SK-N-SH (cell line): ENCODE data around the gene EAF2. TPM values are rescaled to one million over a fixed set of nuclear protein-coding genes. Genes with fewer than 3 reads are reported as not detected.

Source experiments
- CTCF ChIA-PET: fragments of 300-600, 350-600 bp; formaldehyde crosslinking; extraction: SDS; loops from one replicate; lab custom pipeline; 2021; lab: Yijun Ruan, JAX
- POLR2A ChIA-PET: fragments of 350-600 bp; sonication (Branson Sonifier 250); formaldehyde crosslinking; extraction: SDS; loops from one replicate; lab custom pipeline; 2020; ENCODE audit warnings: antibody characterized with exemption, inconsistent platforms; lab: Yijun Ruan, JAX
- DNase-seq: peaks from one replicate; pipeline ENCODE4 v3.0.0; 2012
- H2AFZ ChIP-seq: fragments of 200-600 bp; sonication (generic); 2 replicates; pipeline ENCODE4 v1.8.1; 2016; ENCODE audit warnings: antibody characterized with exemption, mild to moderate bottlenecking, low read depth
- H3F3A ChIP-seq: fragments of 200-600 bp; sonication (generic); replicated peaks from 2 replicates; pipeline ENCODE3; 2016; ENCODE audit warnings: antibody characterized with exemption, mild to moderate bottlenecking; ENCODE audit not compliant: insufficient read depth
- H3K27ac ChIP-seq, 2 experiments: fragments of 200-500 bp in 1 of 2; fragments of 200-600 bp in 1 of 2; sonication (Bioruptor generic) in 1 of 2; sonication (generic), shearing (Covaris generic) in 1 of 2; 2 replicates each; pipeline versions ENCODE4 v1.5.1 to v1.6.1; 2014 to 2016; ENCODE audit warnings: low read depth in 2 of 2, inconsistent platforms in 1 of 2, low read length in 1 of 2, mild to moderate bottlenecking in 1 of 2, mixed read lengths in 1 of 2
- H3K27me3 ChIP-seq: fragments of 200-600 bp; sonication (generic), shearing (Covaris generic); 2 replicates; pipeline ENCODE4 v1.6.1; 2016; ENCODE audit warnings: mixed run types; ENCODE audit not compliant: insufficient read depth
- H3K36me3 ChIP-seq, 2 experiments: fragments of 200-500 bp in 1 of 2; fragments of 200-600 bp in 1 of 2; sonication (Bioruptor generic) in 1 of 2; sonication (generic) in 1 of 2; replicated peaks in 1 of 2; 2 replicates each; pipeline versions ENCODE3 to v1.5.1; 2014 to 2016; ENCODE audit warnings: low read length in 1 of 2, mild to moderate bottlenecking in 1 of 2; ENCODE audit not compliant: insufficient read depth in 2 of 2, control insufficient read depth in 1 of 2
- H3K4me1 ChIP-seq, 2 experiments: fragments of 200-500 bp in 1 of 2; fragments of 200-600 bp in 1 of 2; sonication (Bioruptor generic) in 1 of 2; sonication (generic), shearing (Covaris generic) in 1 of 2; 2 replicates each; pipeline versions ENCODE4 v1.5.1 to v1.6.1; 2014 to 2016; ENCODE audit warnings: low read depth in 1 of 2, low read length in 1 of 2, mixed run types in 1 of 2; ENCODE audit not compliant: insufficient read depth in 2 of 2, control insufficient read depth in 1 of 2
- H3K4me2 ChIP-seq: fragments of 200-600 bp; sonication (generic), shearing (Covaris generic); 2 replicates; pipeline ENCODE4 v1.6.1; 2017; ENCODE audit warnings: mixed run types
- H3K4me3 ChIP-seq, 2 experiments: fragments of 200-500 bp in 1 of 2; fragments of 200-600 bp in 1 of 2; sonication (Bioruptor generic) in 1 of 2; sonication (generic), shearing (Covaris generic) in 1 of 2; 2 replicates each; pipeline versions ENCODE4 v1.5.1 to v1.8.1; 2014 to 2016; ENCODE audit warnings: low read depth in 2 of 2, inconsistent platforms in 1 of 2, low read length in 1 of 2, mild to moderate bottlenecking in 1 of 2, mixed read lengths in 1 of 2, moderate library complexity in 1 of 2
- H3K79me2 ChIP-seq: fragments of 200-600 bp; sonication (generic); 2 replicates; pipeline ENCODE4 v1.8.1; 2017; ENCODE audit warnings: mild to moderate bottlenecking; ENCODE audit not compliant: insufficient read depth
- H3K9ac ChIP-seq: fragments of 200-600 bp; sonication (generic); 2 replicates; pipeline ENCODE4 v1.6.1; 2017; ENCODE audit warnings: mixed run types
- H3K9me2 ChIP-seq: fragments of 200-600 bp; sonication (generic); 2 replicates; pipeline ENCODE4 v1.6.1; 2017; ENCODE audit warnings: mixed run types
- H3K9me3 ChIP-seq: fragments of 200-600 bp; sonication (generic); 2 replicates; pipeline ENCODE4 v1.6.1; 2017; ENCODE audit warnings: mixed run types, mild to moderate bottlenecking, moderate library complexity
- H4K20me1 ChIP-seq: fragments of 200-600 bp; sonication (generic); 2 replicates; pipeline ENCODE4 v1.6.1; 2017; ENCODE audit warnings: mild to moderate bottlenecking, mixed run types; ENCODE audit not compliant: insufficient read depth
- ELF1 ChIP-seq: IDR thresholded peaks from 2 replicates; pipeline ENCODE4 v1.4.0; 2012
- FOSL2 ChIP-seq: IDR thresholded peaks from 2 replicates; pipeline ENCODE4 v1.4.0; 2012; ENCODE audit warnings: low read depth, mild to moderate bottlenecking, moderate library complexity, borderline replicate concordance
- FOXJ3 ChIP-seq: sonication (generic); formaldehyde crosslinking; IDR thresholded peaks from 2 replicates; pipeline ENCODE4 v1.5.1; 2020; ENCODE audit warnings: mild to moderate bottlenecking, missing genetic modification reagents
- FOXM1 ChIP-seq: IDR thresholded peaks from 2 replicates; pipeline ENCODE4 v1.4.0; 2012; ENCODE audit warnings: low read depth, mild to moderate bottlenecking
- JUND ChIP-seq: IDR thresholded peaks from 2 replicates; pipeline ENCODE4 v1.4.0; 2012
- NFIC ChIP-seq: IDR thresholded peaks from 2 replicates; pipeline ENCODE4 v1.4.0; 2012; ENCODE audit warnings: borderline replicate concordance
- RAD21 ChIP-seq: IDR thresholded peaks from 2 replicates; pipeline ENCODE4 v1.6.1; 2012; ENCODE audit warnings: mild to moderate bottlenecking, low read length
- RFX5 ChIP-seq: IDR thresholded peaks from 2 replicates; pipeline ENCODE4 v1.6.1; 2012; ENCODE audit warnings: mild to moderate bottlenecking, improper control_type of control experiment, low read length
- SIN3A ChIP-seq: IDR thresholded peaks from 2 replicates; pipeline ENCODE4 v1.6.1; 2012; ENCODE audit warnings: low read depth, mild to moderate bottlenecking, low read length, moderate library complexity, borderline replicate concordance
- WGBS: methylation state at CpG from one replicate; pipeline ENCODE4 v1.1.6; 2017; ENCODE audit warnings: low lambda C conversion rate; 5-methylcytosine and 5-hydroxymethylcytosine counted together
- polyA plus RNA-seq, 3 experiments: library from polyadenylated mRNA; depleted of rRNA; stranded (reverse); fragments of >200 nt; gene quantifications; 2 replicates each; pipeline ENCODE4 v1.2.3, GENCODE V29; 2012
- TF ChIP-seq, protein P1 (sequence below): IDR thresholded peaks from 2 replicates; pipeline ENCODE4 v1.6.1; 2012; ENCODE audit warnings: mild to moderate bottlenecking, low read depth, low read length, moderate library complexity
- TF ChIP-seq, protein P2 (sequence below): IDR thresholded peaks from 2 replicates; pipeline ENCODE4 v1.4.0; 2012; ENCODE audit warnings: low read depth, borderline replicate concordance
- TF ChIP-seq, protein P3 (sequence below): fragments of 150-350 bp; IDR thresholded peaks from 2 replicates; pipeline ENCODE4 v1.6.1; 2016; ENCODE audit warnings: mild to moderate bottlenecking, low read depth, low read length

Gene EAF2
- polyA plus RNA-seq, 1 of the 3 experiments (the other 2 are of a cell fraction): 0.85 TPM

DNA sequence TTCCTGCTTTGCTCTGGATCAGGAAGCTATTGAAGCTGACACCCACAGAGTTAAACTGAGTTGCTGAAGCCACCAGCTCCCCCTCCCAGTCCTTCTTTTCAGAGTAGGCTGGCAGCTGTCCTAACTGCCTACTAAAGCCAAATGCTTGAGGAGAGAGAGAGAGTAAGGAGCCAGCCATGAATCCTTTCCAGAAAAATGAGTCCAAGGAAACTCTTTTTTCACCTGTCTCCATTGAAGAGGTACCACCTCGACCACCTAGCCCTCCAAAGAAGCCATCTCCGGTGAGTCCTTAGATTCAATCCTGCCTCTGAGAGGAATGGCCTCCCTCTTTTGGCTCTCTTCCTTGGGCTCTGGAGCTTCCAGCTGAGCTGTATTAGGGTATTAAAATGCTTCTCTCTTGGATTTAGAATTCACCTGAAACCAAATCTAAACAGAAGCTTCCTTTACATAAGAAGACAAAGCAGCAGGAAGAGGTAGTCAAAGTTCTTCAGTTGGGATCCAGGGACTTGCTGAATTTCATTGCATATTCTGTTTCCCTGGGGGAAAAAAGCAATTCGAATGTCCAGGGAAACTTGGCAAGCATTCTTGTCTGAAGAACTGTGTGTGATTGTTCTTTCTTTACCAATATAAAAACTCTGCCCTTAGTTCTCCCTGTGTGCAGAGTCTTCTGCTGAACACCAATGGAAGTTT lies 59.4 kb downstream of the EAF2 start, which contains the start of gene SLC15A2:
Gene SLC15A2 (plus strand): TSS at position 101 of the 690 bp plus-strand sequence. CDS start 76 bp downstream, at position 177.
- TF ChIP-seq SIN3A (no peak), FOXM1 (no peak), JUND (no peak), ELF1 (no peak), RAD21 (no peak), FOXJ3 (CRISPR knock-in tag) (no peak), RFX5 (no peak), NFIC (no peak), FOSL2 (no peak)
- TF ChIP-seq, protein P1, sequence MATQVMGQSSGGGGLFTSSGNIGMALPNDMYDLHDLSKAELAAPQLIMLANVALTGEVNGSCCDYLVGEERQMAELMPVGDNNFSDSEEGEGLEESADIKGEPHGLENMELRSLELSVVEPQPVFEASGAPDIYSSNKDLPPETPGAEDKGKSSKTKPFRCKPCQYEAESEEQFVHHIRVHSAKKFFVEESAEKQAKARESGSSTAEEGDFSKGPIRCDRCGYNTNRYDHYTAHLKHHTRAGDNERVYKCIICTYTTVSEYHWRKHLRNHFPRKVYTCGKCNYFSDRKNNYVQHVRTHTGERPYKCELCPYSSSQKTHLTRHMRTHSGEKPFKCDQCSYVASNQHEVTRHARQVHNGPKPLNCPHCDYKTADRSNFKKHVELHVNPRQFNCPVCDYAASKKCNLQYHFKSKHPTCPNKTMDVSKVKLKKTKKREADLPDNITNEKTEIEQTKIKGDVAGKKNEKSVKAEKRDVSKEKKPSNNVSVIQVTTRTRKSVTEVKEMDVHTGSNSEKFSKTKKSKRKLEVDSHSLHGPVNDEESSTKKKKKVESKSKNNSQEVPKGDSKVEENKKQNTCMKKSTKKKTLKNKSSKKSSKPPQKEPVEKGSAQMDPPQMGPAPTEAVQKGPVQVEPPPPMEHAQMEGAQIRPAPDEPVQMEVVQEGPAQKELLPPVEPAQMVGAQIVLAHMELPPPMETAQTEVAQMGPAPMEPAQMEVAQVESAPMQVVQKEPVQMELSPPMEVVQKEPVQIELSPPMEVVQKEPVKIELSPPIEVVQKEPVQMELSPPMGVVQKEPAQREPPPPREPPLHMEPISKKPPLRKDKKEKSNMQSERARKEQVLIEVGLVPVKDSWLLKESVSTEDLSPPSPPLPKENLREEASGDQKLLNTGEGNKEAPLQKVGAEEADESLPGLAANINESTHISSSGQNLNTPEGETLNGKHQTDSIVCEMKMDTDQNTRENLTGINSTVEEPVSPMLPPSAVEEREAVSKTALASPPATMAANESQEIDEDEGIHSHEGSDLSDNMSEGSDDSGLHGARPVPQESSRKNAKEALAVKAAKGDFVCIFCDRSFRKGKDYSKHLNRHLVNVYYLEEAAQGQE: no peak
- TF ChIP-seq, protein P2, sequence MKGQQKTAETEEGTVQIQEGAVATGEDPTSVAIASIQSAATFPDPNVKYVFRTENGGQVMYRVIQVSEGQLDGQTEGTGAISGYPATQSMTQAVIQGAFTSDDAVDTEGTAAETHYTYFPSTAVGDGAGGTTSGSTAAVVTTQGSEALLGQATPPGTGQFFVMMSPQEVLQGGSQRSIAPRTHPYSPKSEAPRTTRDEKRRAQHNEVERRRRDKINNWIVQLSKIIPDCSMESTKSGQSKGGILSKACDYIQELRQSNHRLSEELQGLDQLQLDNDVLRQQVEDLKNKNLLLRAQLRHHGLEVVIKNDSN: no peak
- TF ChIP-seq, protein P3, sequence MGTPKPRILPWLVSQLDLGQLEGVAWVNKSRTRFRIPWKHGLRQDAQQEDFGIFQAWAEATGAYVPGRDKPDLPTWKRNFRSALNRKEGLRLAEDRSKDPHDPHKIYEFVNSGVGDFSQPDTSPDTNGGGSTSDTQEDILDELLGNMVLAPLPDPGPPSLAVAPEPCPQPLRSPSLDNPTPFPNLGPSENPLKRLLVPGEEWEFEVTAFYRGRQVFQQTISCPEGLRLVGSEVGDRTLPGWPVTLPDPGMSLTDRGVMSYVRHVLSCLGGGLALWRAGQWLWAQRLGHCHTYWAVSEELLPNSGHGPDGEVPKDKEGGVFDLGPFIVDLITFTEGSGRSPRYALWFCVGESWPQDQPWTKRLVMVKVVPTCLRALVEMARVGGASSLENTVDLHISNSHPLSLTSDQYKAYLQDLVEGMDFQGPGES: no peak
- TF ChIP-seq, all 33 proteins: peak for 0
- Histone ChIP-seq H3K27me3 (no peaks in the 10 kb centered on the region), H3K9ac (no peak within 1 kb of the TSS), H3K9me2 (no peaks in the 10 kb centered on the region), H3K79me2 (no peaks in the 10 kb centered on the region), H2AFZ (no peak within 1 kb of the TSS), H3K36me3 (no peaks in the 10 kb centered on the region), H3K27ac (no peak within 1 kb of the TSS), H3K4me3 (no peak within 1 kb of the TSS), H3F3A (no peaks in the 10 kb centered on the region), H3K4me1 (no peaks in the 10 kb centered on the region), H3K9me3 (no peaks in the 10 kb centered on the region), H3K4me2 (no peak within 1 kb of the TSS), H4K20me1 (no peaks in the 10 kb centered on the region)
- WGBS: 24% methylated on average over 3 of the region's 3 CpGs
- CTCF ChIA-PET: interaction anchor here (0.6 kb wide), 1 partner anchor 139 kb away, joined by 3 read pairs; no protein-coding TSS in a partner anchor
- no peak for DNase-seq
- POLR2A ChIA-PET: no interaction called here

DNA sequence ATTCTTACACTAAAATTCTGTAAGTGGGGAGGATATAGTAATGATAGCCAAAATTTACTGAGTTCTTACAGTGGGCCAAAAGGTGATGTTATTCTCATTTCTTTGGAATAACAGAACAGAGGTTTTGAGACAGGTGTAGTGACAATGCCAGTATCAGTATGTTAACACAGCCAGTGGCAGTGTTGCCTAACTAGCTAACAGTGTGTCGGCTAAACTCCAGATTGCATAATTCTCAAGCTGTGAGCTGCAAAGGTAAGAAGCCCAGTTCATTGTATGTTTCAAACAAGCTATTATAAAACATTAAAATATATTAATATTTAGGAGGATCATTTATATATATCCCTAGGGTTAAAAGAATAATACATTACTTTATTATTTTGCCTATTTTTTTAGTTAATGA lies 60.1 kb downstream of the EAF2 start:
- WGBS: 0% methylated on average over 1 of the region's 1 CpG

More for the DNA sequence above, 60.1 kb downstream of the EAF2 start:
- Histone ChIP-seq H3K9ac (no peak overlapping the region), H3K4me1 (no peaks in the 10 kb centered on the region), H4K20me1 (no peaks in the 10 kb centered on the region), H3K27me3 (no peaks in the 10 kb centered on the region), H3K79me2 (no peaks in the 10 kb centered on the region), H3K36me3 (no peaks in the 10 kb centered on the region), H2AFZ (no peak overlapping the region), H3K9me2 (no peaks in the 10 kb centered on the region), H3K4me3 (no peak overlapping the region), H3F3A (no peaks in the 10 kb centered on the region), H3K9me3 (no peaks in the 10 kb centered on the region), H3K27ac (no peak overlapping the region), H3K4me2 (no peak overlapping the region)
- CTCF ChIA-PET: no interaction called here
- POLR2A ChIA-PET: no interaction called here
- no peak for DNase-seq
- TF ChIP-seq FOSL2 (no peak), SIN3A (no peak)
